Suppressor macrophage treated with lipopolysaccharide for 4 hours (primary cell): ENCODE measurements around the gene KDM4B.

Experiments
- DNase-seq: peaks from one replicate; pipeline ENCODE4 v3.0.0-alpha.2; 2020

Gene KDM4B

GRCh38 chr19:5016781-5017180 lies 47.9 kb downstream of the KDM4B start:
- no peak for DNase-seq

GRCh38 chr19:5017235-5017634 lies 48.3 kb downstream of the KDM4B start:
- no peak for DNase-seq

GRCh38 chr19:5018224-5019015 lies 49.5 kb downstream of the KDM4B start:
- DNase-seq = no peak

GRCh38 chr19:5020368-5020767 lies 51.5 kb downstream of the KDM4B start:
- DNase-seq = no peak

GRCh38 chr19:5021046-5021445 lies 52.1 kb downstream of the KDM4B start:
- no peak for DNase-seq

GRCh38 chr19:5022066-5022860 lies 53.4 kb downstream of the KDM4B start:
- no peak for DNase-seq

GRCh38 chr19:5023128-5023571 lies 54.2 kb downstream of the KDM4B start:
- no peak for DNase-seq

- DNase-seq = no peak
Observed at GRCh38 chr19:5024282-5024681, 55.4 kb downstream of the KDM4B start.

GRCh38 chr19:5025027-5025426 lies 56.1 kb downstream of the KDM4B start:
- no peak for DNase-seq

GRCh38 chr19:5026706-5027273 lies 57.9 kb downstream of the KDM4B start:
- DNase-seq = no peak

- no peak for DNase-seq
Observed at GRCh38 chr19:5028229-5028886, 59.4 kb downstream of the KDM4B start.

- DNase-seq = peak; percentile 73
Observed at GRCh38 chr19:5029596-5029995, 60.7 kb downstream of the KDM4B start.

GRCh38 chr19:5030136-5030820 lies 61.4 kb downstream of the KDM4B start:
- DNase-seq = no peak

GRCh38 chr19:5030822-5031221 lies 61.9 kb downstream of the KDM4B start:
- DNase-seq = no peak

- peak; percentile 79 for DNase-seq
Observed at GRCh38 chr19:5031231-5032100, 62.6 kb downstream of the KDM4B start.

GRCh38 chr19:5032101-5032967 lies 63.4 kb downstream of the KDM4B start:
- DNase-seq = no peak

- no peak for DNase-seq
Observed at GRCh38 chr19:5035105-5035761, 66.3 kb downstream of the KDM4B start.

GRCh38 chr19:5035793-5036697 lies 67.1 kb downstream of the KDM4B start:
- no peak for DNase-seq
